GM13976 (cell line): ENCODE measurements around the gene TAF7L.

Experiments used
- DNase-seq: peaks from one replicate; pipeline ENCODE4 v3.0.0; 2012; ENCODE audit warnings: low spot score
- in situ Hi-C: fragments of 300-500 bp; cut with MboI; formaldehyde crosslinking; loops from one replicate; pipeline ENCODE4 v1.12.0; 2022; ENCODE audit warnings: low sequenced_read_pairs, mixed read lengths, inconsistent platforms; ENCODE audit not compliant: unreplicated experiment
- TF ChIP-seq, protein P1 (sequence below): IDR thresholded peaks from 2 replicates; pipeline ENCODE4 v1.5.1; 2012; ENCODE audit warnings: borderline replicate concordance, mild to moderate bottlenecking; ENCODE audit not compliant: insufficient read depth; ENCODE audit errors: extremely low read depth, missing control alignments, control extremely low read depth

TAF7L gene

DNA sequence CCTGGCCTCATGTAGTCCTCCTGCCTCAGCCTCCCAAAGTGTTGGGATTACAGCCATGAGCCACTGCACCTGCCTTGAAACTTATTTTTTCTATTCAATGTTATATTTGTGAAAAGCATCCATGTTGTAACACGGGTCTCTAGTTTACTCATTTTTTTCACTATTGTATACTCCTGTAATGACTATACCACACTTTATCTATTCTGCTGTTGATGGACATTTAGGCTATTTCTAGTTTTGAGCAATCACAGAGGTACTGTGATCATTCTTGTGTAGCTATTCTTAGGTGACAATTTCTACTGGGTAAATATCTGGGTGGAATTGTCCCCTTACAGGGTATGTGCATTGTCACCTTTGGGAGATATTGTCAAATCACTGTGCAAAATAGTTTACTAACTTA is 67.9 kb downstream of the TAF7L start:
- TF ChIP-seq, protein P1, sequence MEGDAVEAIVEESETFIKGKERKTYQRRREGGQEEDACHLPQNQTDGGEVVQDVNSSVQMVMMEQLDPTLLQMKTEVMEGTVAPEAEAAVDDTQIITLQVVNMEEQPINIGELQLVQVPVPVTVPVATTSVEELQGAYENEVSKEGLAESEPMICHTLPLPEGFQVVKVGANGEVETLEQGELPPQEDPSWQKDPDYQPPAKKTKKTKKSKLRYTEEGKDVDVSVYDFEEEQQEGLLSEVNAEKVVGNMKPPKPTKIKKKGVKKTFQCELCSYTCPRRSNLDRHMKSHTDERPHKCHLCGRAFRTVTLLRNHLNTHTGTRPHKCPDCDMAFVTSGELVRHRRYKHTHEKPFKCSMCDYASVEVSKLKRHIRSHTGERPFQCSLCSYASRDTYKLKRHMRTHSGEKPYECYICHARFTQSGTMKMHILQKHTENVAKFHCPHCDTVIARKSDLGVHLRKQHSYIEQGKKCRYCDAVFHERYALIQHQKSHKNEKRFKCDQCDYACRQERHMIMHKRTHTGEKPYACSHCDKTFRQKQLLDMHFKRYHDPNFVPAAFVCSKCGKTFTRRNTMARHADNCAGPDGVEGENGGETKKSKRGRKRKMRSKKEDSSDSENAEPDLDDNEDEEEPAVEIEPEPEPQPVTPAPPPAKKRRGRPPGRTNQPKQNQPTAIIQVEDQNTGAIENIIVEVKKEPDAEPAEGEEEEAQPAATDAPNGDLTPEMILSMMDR, result no peak
- in situ Hi-C loops, result no loop called here
- no peak for DNase-seq

- TF ChIP-seq, protein P1, result no peak
- no peak for DNase-seq
- in situ Hi-C loops, result no loop called here
These were observed 70.4 kb downstream of the TAF7L start for GRCh38 chrX:101220662-101221260.

- TF ChIP-seq, protein P1, result no peak
- no peak for DNase-seq
- in situ Hi-C loops, result no loop called here
These were observed 71.2 kb downstream of the TAF7L start for GRCh38 chrX:101219864-101220346.

- TF ChIP-seq, protein P1, result no peak
- no peak for DNase-seq
- in situ Hi-C loops, result no loop called here
These were observed 71.8 kb downstream of the TAF7L start, which contains the start of gene DRP2 for GRCh38 chrX:101219116-101219863. Gene DRP2 (plus strand): TSS chrX:101219786. CDS start chrX:101231648, 11,862 bp downstream.
